ENCODE measurements around the gene ITM2B.

DNA sequence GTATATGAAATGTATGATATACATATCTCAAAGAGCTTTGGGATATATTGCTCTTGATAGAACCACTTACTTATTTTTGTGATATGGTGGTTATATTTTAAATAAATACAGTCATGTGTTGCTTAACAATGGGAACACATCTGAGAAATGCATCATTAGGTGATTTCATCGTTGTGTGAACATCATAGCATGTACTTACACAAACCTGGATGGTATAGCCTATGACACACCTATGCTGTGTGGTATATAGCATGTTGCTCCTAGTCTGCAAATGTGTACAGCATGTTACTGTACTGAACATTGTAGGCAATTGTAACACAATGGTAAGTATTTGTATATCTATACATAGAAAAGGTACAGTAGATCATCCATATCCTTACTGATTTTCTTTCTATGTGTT is 78.2 kb downstream of the ITM2B start:
- no peak for TF ChIP-seq CTCF (IDR thresholded peaks at IDR 0.05)
- no peak for TF ChIP-seq POLR2A (IDR thresholded peaks at IDR 0.05)

All from Peyer's patch (tissue), 4 donors.